Sigmoid colon (tissue), 7 donors: ENCODE data around the gene KATNB1. TPM values are rescaled to one million over a fixed set of nuclear protein-coding genes. Genes with fewer than 3 reads are reported as not detected.

Source experiments
- DNase-seq: peaks from one replicate; pipeline ENCODE4 v3.0.0-alpha.2; 2019
- H3K27ac ChIP-seq, 4 donors: fragments of 200-600 bp; sonication (generic); one replicate each; pipeline ENCODE4 v1.5.1; 2016 to 2019; ENCODE audit warnings: mild to moderate bottlenecking in 1 of 4
- H3K27me3 ChIP-seq, 3 donors: fragments of 200-600 bp; sonication (generic); one replicate each; pipeline ENCODE4 v1.5.1; 2019; ENCODE audit warnings: mild to moderate bottlenecking in 1 of 3
- H3K36me3 ChIP-seq, 4 donors: fragments of 200-600 bp; sonication (generic); one replicate each; pipeline ENCODE4 v1.5.1; 2016 to 2019
- H3K4me1 ChIP-seq, 4 donors: fragments of 200-600 bp; sonication (generic); one replicate each; pipeline ENCODE4 v1.5.1; 2017 to 2019
- H3K4me3 ChIP-seq, 4 donors: fragments of 200-600 bp; sonication (generic); one replicate each; pipeline ENCODE4 v1.5.1; 2017 to 2019; ENCODE audit warnings: mild to moderate bottlenecking in 2 of 4, moderate library complexity in 1 of 4
- H3K9me3 ChIP-seq, 4 donors: fragments of 200-600 bp in 3 of 4; sonication (generic) in 3 of 4; one replicate each; pipeline versions ENCODE4 v1.5.1 to v1.6.1; 2013 to 2019
- CTCF ChIP-seq, 4 experiments: fragments of 450-650 bp in 3 of 4; fragments of 200-600 bp in 1 of 4; IDR thresholded peaks; one replicate each; pipeline ENCODE4 v1.5.1; 2016 to 2019; ENCODE audit warnings: antibody characterized with exemption in 4 of 4, mild to moderate bottlenecking in 3 of 4, moderate library complexity in 2 of 4
- EP300 ChIP-seq, 4 donors: sonication (generic); formaldehyde crosslinking; IDR thresholded peaks; one replicate each; pipeline ENCODE4 v1.6.1; 2017; ENCODE audit warnings: antibody characterized with exemption in 4 of 4
- POLR2A ChIP-seq, 2 donors: fragments of 450-650 bp; IDR thresholded peaks; one replicate each; pipeline ENCODE4 v1.6.1; 2016; ENCODE audit warnings: antibody characterized with exemption in 2 of 2, mild to moderate bottlenecking in 2 of 2, moderate library complexity in 2 of 2
- POLR2AphosphoS5 ChIP-seq, 4 donors: sonication (generic); formaldehyde crosslinking; IDR thresholded peaks; one replicate each; pipeline ENCODE4 v1.6.1; 2017; ENCODE audit warnings: antibody characterized with exemption in 4 of 4
- WGBS, 2 donors: extraction: QIAGEN DNeasy Blood & Tissue Kit; methylation state at CpG; one replicate each; pipeline ENCODE4 v1.1.7; 2013; 5-methylcytosine and 5-hydroxymethylcytosine counted together
- intact Hi-C: fragments of 100-400 bp; cut with DNase I; formaldehyde crosslinking; loops from one replicate; pipeline ENCODE4 v1.15.1; 2023
- polyA plus RNA-seq, 3 donors: library from polyadenylated mRNA; stranded (reverse); fragments of 200-250 nt; gene quantifications; one replicate each; pipeline ENCODE4 v1.2.3, GENCODE V29; 2013
- total RNA-seq, 4 donors: library from RNA; depleted of rRNA; stranded (reverse); fragments of >200 nt; gene quantifications; one replicate each; pipeline ENCODE4 v1.1.0, GENCODE V29; 2016
- donor health status: healthy with polysubstance abuse.
- donor health status: Bipolar disorder and iron deficiency.
- donor health status: healthy.

The KATNB1 gene
- total and polyA plus RNA-seq, 7 donors = 4.3 to 18.6 (median 10.2) TPM

GRCh38 chr16:57697896-57698537 is 37.6 kb upstream of the KATNB1 start:
- H3K4me3 ChIP-seq = no peak overlapping the region
- WGBS, 2 donors = 92 to 94% methylated on average over 17 of the region's 17 CpGs
- H3K4me1 ChIP-seq = no peaks in the 10 kb centered on the region
- H3K36me3 ChIP-seq = no peaks in the 10 kb centered on the region
- H3K27me3 ChIP-seq = no peaks in the 10 kb centered on the region
- H3K9me3 ChIP-seq = no peaks in the 10 kb centered on the region
- intact Hi-C loops = no loop called here
- no peak overlapping the region for H3K27ac ChIP-seq
- peak; percentile 52 for DNase-seq
- no peak for TF ChIP-seq CTCF (IDR thresholded peaks at IDR 0.05)
- no peak for TF ChIP-seq EP300 (IDR thresholded peaks at IDR 0.05)
- TF ChIP-seq POLR2A (IDR thresholded peaks at IDR 0.05) = no peak
- no peak for TF ChIP-seq POLR2AphosphoS5 (IDR thresholded peaks at IDR 0.05)

- intact Hi-C loops = no loop called here
- Histone ChIP-seq H3K9me3 (no peaks in the 10 kb centered on the region), H3K27me3 (no peaks in the 10 kb centered on the region), H3K27ac (no peak overlapping the region), H3K4me3 (no peak overlapping the region), H3K4me1 (no peaks in the 10 kb centered on the region), H3K36me3 (no peaks in the 10 kb centered on the region)
- peak; percentile 62 for DNase-seq
- 82 to 86% methylated on average over 16 of the region's 16 CpGs for WGBS, 2 donors
- TF ChIP-seq POLR2A (IDR thresholded peaks at IDR 0.05) (no peak), POLR2AphosphoS5 (IDR thresholded peaks at IDR 0.05) (no peak), CTCF (IDR thresholded peaks at IDR 0.05) (no peak), EP300 (IDR thresholded peaks at IDR 0.05) (no peak)
Observed at GRCh38 chr16:57698812-57699405, 36.7 kb upstream of the KATNB1 start.

- H3K4me1 ChIP-seq = no peaks in the 10 kb centered on the region
- no peaks in the 10 kb centered on the region for H3K27me3 ChIP-seq
- H3K36me3 ChIP-seq = no peaks in the 10 kb centered on the region
- intact Hi-C loops = no loop called here
- 90 to 96% methylated on average over 3 of the region's 3 CpGs for WGBS, 2 donors
- peak; percentile 10 for DNase-seq
- H3K27ac ChIP-seq = no peak overlapping the region
- no peak for TF ChIP-seq EP300 (IDR thresholded peaks at IDR 0.05)
- no peak for TF ChIP-seq POLR2AphosphoS5 (IDR thresholded peaks at IDR 0.05)
- TF ChIP-seq POLR2A (IDR thresholded peaks at IDR 0.05) = no peak
- H3K4me3 ChIP-seq = no peak overlapping the region
- H3K9me3 ChIP-seq = no peaks in the 10 kb centered on the region
Observed at GRCh38 chr16:57699481-57699880, 36.1 kb upstream of the KATNB1 start.

GRCh38 chr16:57699899-57700298 is 35.7 kb upstream of the KATNB1 start:
- H3K27me3 ChIP-seq = no peaks in the 10 kb centered on the region
- H3K27ac ChIP-seq = no peak overlapping the region
- no peak overlapping the region for H3K4me3 ChIP-seq
- WGBS, 2 donors = 95 to 96% methylated on average over 7 of the region's 7 CpGs
- H3K36me3 ChIP-seq = no peaks in the 10 kb centered on the region
- H3K4me1 ChIP-seq = no peaks in the 10 kb centered on the region
- peak; percentile 37 for DNase-seq
- intact Hi-C loops = no loop called here
- no peaks in the 10 kb centered on the region for H3K9me3 ChIP-seq
- TF ChIP-seq POLR2AphosphoS5 (IDR thresholded peaks at IDR 0.05) = no peak
- no peak for TF ChIP-seq EP300 (IDR thresholded peaks at IDR 0.05)
- no peak for TF ChIP-seq CTCF (IDR thresholded peaks at IDR 0.05)
- no peak for TF ChIP-seq POLR2A (IDR thresholded peaks at IDR 0.05)

GRCh38 chr16:57700781-57701551 is 34.6 kb upstream of the KATNB1 start:
- Histone ChIP-seq H3K9me3 (no peaks in the 10 kb centered on the region), H3K4me3 (no peak overlapping the region), H3K36me3 (no peaks in the 10 kb centered on the region), H3K27ac (no peak overlapping the region), H3K27me3 (no peaks in the 10 kb centered on the region), H3K4me1 (no peaks in the 10 kb centered on the region)
- TF ChIP-seq CTCF (IDR thresholded peaks at IDR 0.05) (no peak), POLR2AphosphoS5 (IDR thresholded peaks at IDR 0.05) (no peak), POLR2A (IDR thresholded peaks at IDR 0.05) (no peak), EP300 (IDR thresholded peaks at IDR 0.05) (no peak)
- intact Hi-C loops = no loop called here
- 41 to 70% methylated on average over 10 of the region's 10 CpGs for WGBS, 2 donors
- DNase-seq = no peak
